GM12891 (cell line): Measurements from ENCODE around the gene ZDHHC21. TPM values are rescaled to one million over a fixed set of nuclear protein-coding genes. Genes with fewer than 3 reads are reported as not detected.

ENCODE experiments used
- DNase-seq: peaks from one replicate; pipeline ENCODE4 v3.0.0; 2011; ENCODE audit warnings: low spot score; ENCODE audit not compliant: insufficient read length
- FAIRE-seq: peaks from 2 replicates; lab custom pipeline; 2011; peaks lifted over from hg19 to GRCh38; lab: Jason Lieb, UNC
- PAX5 ChIP-seq: IDR thresholded peaks from 2 replicates; pipeline ENCODE4 v1.6.1; 2011; ENCODE audit warnings: low read length, moderate library complexity, mild to moderate bottlenecking; ENCODE audit not compliant: insufficient read depth, severe bottlenecking
- POLR2A ChIP-seq: IDR thresholded peaks from 2 replicates; pipeline ENCODE4 v1.6.1; 2011; ENCODE audit warnings: low read depth, low read length, control low read depth
- POLR2AphosphoS5 ChIP-seq: IDR thresholded peaks from 2 replicates; pipeline ENCODE4 v1.6.1; 2011; ENCODE audit warnings: low read depth, low read length, control low read depth
- POU2F2 ChIP-seq: IDR thresholded peaks from 2 replicates; pipeline ENCODE4 v1.6.1; 2011; ENCODE audit warnings: low read depth, mild to moderate bottlenecking, control low read depth, low read length, moderate library complexity
- SPI1 ChIP-seq: IDR thresholded peaks from 2 replicates; pipeline ENCODE4 v1.6.1; 2011; ENCODE audit warnings: low read depth, low read length, control low read depth
- TAF1 ChIP-seq: IDR thresholded peaks from 2 replicates; pipeline ENCODE4 v1.6.1; 2011; ENCODE audit warnings: low read depth, low read length, control low read depth
- polyA plus RNA-seq: library from polyadenylated mRNA; unstranded; fragments of >200 nt; gene quantifications from one replicate; pipeline ENCODE4 v1.2.1, GENCODE V29; 2012; ENCODE audit warnings: low read depth, missing spikeins, inconsistent platforms; ENCODE audit not compliant: missing spikeins

Gene ZDHHC21
- 3.5 TPM for polyA plus RNA-seq

- FAIRE-seq (peak; percentile 87), DNase-seq (peak; percentile 58)
Observed at GRCh38 chr9:14693251-14693861, at the start of gene ZDHHC21. Gene ZDHHC21 (minus strand): TSS chr9:14693432. CDS start chr9:14674340, 19,092 bp downstream.

GRCh38 chr9:14741369-14741768 lies 48.1 kb upstream of the ZDHHC21 start:
- DNase-seq (no peak), FAIRE-seq (peak; percentile 76)
- TF ChIP-seq TAF1: no peak
- no peak for TF ChIP-seq POU2F2
- TF ChIP-seq SPI1: no peak
- no peak for TF ChIP-seq POLR2A
- no peak for TF ChIP-seq PAX5
- no peak for TF ChIP-seq POLR2AphosphoS5

More at GRCh38 chr9:14693251-14693861, at the start of gene ZDHHC21:
- no peak for TF ChIP-seq SPI1
- TF ChIP-seq POLR2AphosphoS5: 0 out of 2 replicates have a peak, but pooled peaks have one; percentile 29
- peak; percentile 52 for TF ChIP-seq POLR2A
- TF ChIP-seq PAX5: no peak
- TF ChIP-seq POU2F2: no peak
- TF ChIP-seq TAF1: peak; percentile 28; the same call in 1 of the 2 replicates

- FAIRE-seq: no peak
Observed at GRCh38 chr9:14733133-14733532, 39.9 kb upstream of the ZDHHC21 start.

GRCh38 chr9:14731294-14731981 lies 38.2 kb upstream of the ZDHHC21 start:
- FAIRE-seq: no peak
- TF ChIP-seq PAX5: no peak
- TF ChIP-seq POLR2A: no peak
- DNase-seq: no peak

More at GRCh38 chr9:14733133-14733532, 39.9 kb upstream of the ZDHHC21 start:
- TF ChIP-seq POLR2AphosphoS5 (no peak), POLR2A (no peak), POU2F2 (no peak), PAX5 (no peak), SPI1 (no peak)
- no peak for DNase-seq

GRCh38 chr9:14730461-14730898 lies 37.2 kb upstream of the ZDHHC21 start:
- TF ChIP-seq TAF1: no peak
- no peak for TF ChIP-seq PAX5
- TF ChIP-seq SPI1: no peak
- no peak for TF ChIP-seq POU2F2
- TF ChIP-seq POLR2A: no peak
- no peak for TF ChIP-seq POLR2AphosphoS5
- DNase-seq (no peak), FAIRE-seq (no peak)

- no peak for DNase-seq
- no peak for FAIRE-seq
- TF ChIP-seq POLR2A (no peak), TAF1 (no peak), SPI1 (no peak), PAX5 (no peak), POLR2AphosphoS5 (no peak)
Observed at GRCh38 chr9:14723301-14723700, 30.1 kb upstream of the ZDHHC21 start.

GRCh38 chr9:14722391-14723035 lies 29.3 kb upstream of the ZDHHC21 start, which contains the start of gene CER1:
Gene CER1 (minus strand): TSS chr9:14722733. CDS start chr9:14722672, 61 bp downstream.
- no peak for FAIRE-seq
- DNase-seq: no peak
- TF ChIP-seq POU2F2 (no peak), SPI1 (no peak), POLR2A (no peak), POLR2AphosphoS5 (no peak), TAF1 (no peak), PAX5 (no peak)

- no peak for FAIRE-seq
Observed at GRCh38 chr9:14719231-14719923, 26.1 kb upstream of the ZDHHC21 start.

GRCh38 chr9:14715102-14715501 lies 21.9 kb upstream of the ZDHHC21 start:
- DNase-seq (no peak), FAIRE-seq (no peak)
- TF ChIP-seq SPI1 (no peak), POLR2A (no peak), POLR2AphosphoS5 (no peak)

More at GRCh38 chr9:14719231-14719923, 26.1 kb upstream of the ZDHHC21 start:
- TF ChIP-seq SPI1: no peak
- no peak for TF ChIP-seq POU2F2
- no peak for TF ChIP-seq POLR2A
- TF ChIP-seq POLR2AphosphoS5: no peak
- no peak for TF ChIP-seq PAX5
- TF ChIP-seq TAF1: no peak
- no peak for DNase-seq
